Activated T-helper 17 cell treated with anti-CD3 and anti-CD28 coated beads, Interleukin-2, amount 50 U/mL, for 72 hours (primary cell): ENCODE data around the gene ZNF239. TPM values are rescaled to one million over a fixed set of nuclear protein-coding genes. Genes with fewer than 3 reads are reported as not detected.
"Not testable (repeated sequence)": the region's sequence is repeated elsewhere in the genome, so short reads cannot be mapped to it uniquely, and the experiment has no call there.

Experiments used
- ATAC-seq: fragments of 150-1000 bp; cut with Tn5 transposase; replicated peaks from 2 replicates; pipeline ENCODE4 v1.10.0; 2021; ENCODE audit warnings: mild to moderate bottlenecking, moderate library complexity
- H3K27ac Mint-ChIP-seq: one replicate; pipeline ENCODE4 v1.8.0; 2022; ENCODE audit warnings: mixed read lengths
- H3K27me3 Mint-ChIP-seq: one replicate; pipeline ENCODE4 v1.8.0; 2022; ENCODE audit warnings: mixed read lengths
- H3K36me3 Mint-ChIP-seq: one replicate; pipeline ENCODE4 v1.8.0; 2022; ENCODE audit warnings: low read depth, mild to moderate bottlenecking, mixed read lengths
- H3K4me1 Mint-ChIP-seq: one replicate; pipeline ENCODE4 v1.8.0; 2022; ENCODE audit warnings: mixed read lengths
- H3K4me3 Mint-ChIP-seq: one replicate; pipeline ENCODE4 v1.8.0; 2022; ENCODE audit warnings: mild to moderate bottlenecking, mixed read lengths
- H3K9me3 Mint-ChIP-seq: one replicate; pipeline ENCODE4 v1.8.0; 2022; ENCODE audit warnings: mixed read lengths
- total RNA-seq, 2 donors: library from RNA; stranded (reverse); gene quantifications; one replicate each; pipeline ENCODE4 v1.2.3, GENCODE V29; 2022

Gene ZNF239
- total RNA-seq, 2 donors from 2014 or later = 1.0 to 1.8 TPM

DNA sequence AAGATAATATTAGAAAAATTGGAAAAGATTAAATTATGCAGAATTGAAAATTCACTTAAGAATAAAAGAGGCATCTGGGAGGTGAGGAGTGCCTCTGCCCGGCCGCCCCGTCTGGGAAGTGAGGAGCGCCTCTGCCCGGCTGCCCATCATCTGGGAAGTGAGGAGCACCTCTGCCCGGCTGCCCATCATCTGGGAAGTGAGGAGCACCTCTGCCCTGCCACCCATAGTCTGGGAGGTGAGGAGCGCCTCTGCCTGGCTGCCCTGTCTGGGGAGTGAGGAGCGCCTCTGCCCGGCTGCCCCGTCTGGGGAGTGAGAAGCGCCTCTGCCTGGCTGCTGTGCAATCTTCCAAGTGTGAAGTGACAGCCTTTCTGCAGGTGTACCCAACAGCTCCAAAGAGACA, 30.7 kb downstream of the ZNF239 start:
- not testable (repeated sequence) for H3K4me1 Mint-ChIP-seq, H3K9me3 Mint-ChIP-seq, H3K4me3 Mint-ChIP-seq, H3K27ac Mint-ChIP-seq, ATAC-seq, H3K36me3 Mint-ChIP-seq, H3K27me3 Mint-ChIP-seq

DNA sequence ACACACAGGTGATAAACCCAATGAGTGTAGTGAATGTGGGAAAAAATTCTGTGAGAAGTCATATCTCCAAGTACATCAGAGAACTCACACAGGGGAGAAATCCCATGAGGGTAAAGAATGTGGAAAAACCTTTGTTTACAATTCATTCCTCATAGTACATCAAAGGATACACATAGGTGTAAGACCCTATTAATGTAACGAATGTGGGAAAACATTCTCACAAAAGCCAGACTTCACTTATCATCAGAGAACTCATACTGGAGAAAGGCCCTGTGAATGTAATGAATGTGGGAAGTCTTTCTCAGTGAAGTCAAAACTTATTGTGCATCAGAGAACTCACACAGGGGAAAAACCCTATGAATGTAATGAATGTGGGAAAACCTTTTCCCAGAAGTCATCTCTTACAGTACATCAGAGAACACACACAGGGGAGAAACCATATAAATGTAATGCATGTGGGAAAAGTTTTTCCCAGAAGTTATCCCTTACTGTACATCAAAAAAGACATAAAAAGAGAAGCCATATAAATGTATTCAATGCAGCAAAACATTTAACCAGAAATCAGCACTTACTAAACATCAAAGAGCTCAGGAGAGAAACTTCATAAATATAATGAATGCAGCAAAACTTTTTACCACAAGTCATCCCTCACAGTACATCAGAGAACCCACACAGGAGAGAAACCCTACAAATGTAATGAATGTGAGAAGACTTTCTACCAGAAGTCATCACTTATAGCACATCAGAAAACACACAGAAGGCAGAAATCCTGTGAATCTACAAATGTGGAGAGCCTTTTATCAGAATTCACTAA, 49.8 kb downstream of the ZNF239 start:
- no peaks in the 10 kb centered on the region for H3K36me3 Mint-ChIP-seq
- H3K27ac Mint-ChIP-seq = no peak overlapping the region
- no peaks in the 10 kb centered on the region for H3K4me1 Mint-ChIP-seq
- no peak overlapping the region for H3K4me3 Mint-ChIP-seq
- no peak for ATAC-seq
- H3K9me3 Mint-ChIP-seq = peaks cover 45% of the 10 kb centered on the region
- peaks cover 9% of the 10 kb centered on the region for H3K27me3 Mint-ChIP-seq

Other genes with a start within 250 kb of the ZNF239 start
- not detected for gene FXYD4, start 203.0 kb downstream of the ZNF239 start, total RNA-seq
- 100 to 1,000 TPM; 306 to 483 TPM for gene HNRNPF, start 165.4 kb downstream of the ZNF239 start, total RNA-seq
- gene ZNF487, start 137.5 kb downstream of the ZNF239 start, total RNA-seq = 1 to 10 TPM; 2.5 to 2.9 TPM
- gene ZNF485, start 31.8 kb upstream of the ZNF239 start, total RNA-seq = 1 to 10 TPM; 3.8 to 4.3 TPM
- gene ZNF32, start 74.3 kb upstream of the ZNF239 start, total RNA-seq = 1 to 10 TPM; 6.5 to 7.9 TPM